Activated CD8-positive, alpha-beta T cell treated with anti-CD3 and anti-CD28 coated beads, Interleukin-2, amount 10 ng/mL, durations not matched to agents 7 days and 5 days (primary cell): Measurements from ENCODE around the gene ATP4B. TPM values are rescaled to one million over a fixed set of nuclear protein-coding genes. Genes with fewer than 3 reads are reported as not detected.

Source experiments
- ATAC-seq: fragments of 150-1000 bp; cut with Tn5 transposase; one replicate; pipeline ENCODE4 v1.10.0; 2021; ENCODE audit warnings: moderate library complexity
- CTCF ChIA-PET: fragments of 350-600 bp; sonication (Branson Sonifier 250); formaldehyde crosslinking; loops from one replicate; lab custom pipeline; 2021; ENCODE audit warnings: antibody characterized with exemption; lab: Charles Lee
- POLR2A ChIA-PET: fragments of 350-600 bp; sonication (Branson Sonifier 250); formaldehyde crosslinking; loops from one replicate; lab custom pipeline; 2021; ENCODE audit warnings: antibody characterized with exemption; lab: Charles Lee
- DNase-seq: peaks from one replicate; pipeline ENCODE4 v3.0.0-alpha.2; 2020
- H3K27ac Mint-ChIP-seq: one replicate; pipeline ENCODE4 v1.8.0; 2021; ENCODE audit warnings: mild to moderate bottlenecking, mixed read lengths
- H3K27me3 Mint-ChIP-seq: one replicate; pipeline ENCODE4 v1.8.0; 2021; ENCODE audit warnings: low read depth, mixed read lengths
- H3K36me3 Mint-ChIP-seq: one replicate; pipeline ENCODE4 v1.8.0; 2021; ENCODE audit warnings: low read depth, mixed read lengths
- H3K4me1 Mint-ChIP-seq: one replicate; pipeline ENCODE4 v1.8.0; 2021; ENCODE audit warnings: low read depth, mixed read lengths
- H3K4me3 Mint-ChIP-seq: one replicate; pipeline ENCODE4 v1.8.0; 2021; ENCODE audit warnings: mild to moderate bottlenecking, mixed read lengths
- H3K9me3 Mint-ChIP-seq: one replicate; pipeline ENCODE4 v1.8.0; 2022; ENCODE audit warnings: mixed read lengths; ENCODE audit not compliant: insufficient read depth
- total RNA-seq, 2 experiments: library from RNA; stranded (reverse); gene quantifications; one replicate each; pipeline ENCODE4 v1.2.3, GENCODE V29; 2021

The ATP4B gene
- total RNA-seq, 2 experiments from 2014 or later, result not detected

- peaks cover 17% of the 10 kb centered on the region for H3K36me3 Mint-ChIP-seq
- ATAC-seq (peak; percentile 55), DNase-seq (no peak)
- CTCF ChIA-PET, result interaction anchor here (1.0 kb wide), 1 partner anchor 10 kb away, joined by 3 read pairs; no protein-coding TSS in a partner anchor
- H3K4me1 Mint-ChIP-seq, result peaks cover 18% of the 10 kb centered on the region
- POLR2A ChIA-PET, result no interaction called here
- no peak overlapping the region for H3K4me3 Mint-ChIP-seq
- no peaks in the 10 kb centered on the region for H3K27me3 Mint-ChIP-seq
- H3K9me3 Mint-ChIP-seq, result no peaks in the 10 kb centered on the region
- H3K27ac Mint-ChIP-seq, result peak overlapping the region; percentile 13
Measured at GRCh38 chr13:113646921-113647340, 11.1 kb downstream of the ATP4B start.

GRCh38 chr13:113646376-113646775 lies 11.6 kb downstream of the ATP4B start:
- Mint-ChIP-seq H3K9me3 (no peaks in the 10 kb centered on the region), H3K4me3 (no peak overlapping the region), H3K4me1 (peaks cover 18% of the 10 kb centered on the region), H3K27me3 (no peaks in the 10 kb centered on the region), H3K27ac (peak overlapping the region; percentile 13), H3K36me3 (peaks cover 22% of the 10 kb centered on the region)
- ChIA-PET POLR2A (interaction anchor here (0.6 kb wide), 1 partner anchor 307 kb away, joined by 3 read pairs; no protein-coding TSS in a partner anchor), CTCF (interaction anchor here (1.0 kb wide), 1 partner anchor 9 kb away, joined by 3 read pairs; no protein-coding TSS in a partner anchor)
- ATAC-seq (no peak), DNase-seq (no peak)

GRCh38 chr13:113645329-113645728 lies 12.7 kb downstream of the ATP4B start:
- ATAC-seq (no peak), DNase-seq (no peak)
- H3K4me3 Mint-ChIP-seq, result no peak overlapping the region
- H3K27ac Mint-ChIP-seq, result no peak overlapping the region
- no peaks in the 10 kb centered on the region for H3K27me3 Mint-ChIP-seq
- ChIA-PET POLR2A (no interaction called here), CTCF (no interaction called here)
- peaks cover 29% of the 10 kb centered on the region for H3K36me3 Mint-ChIP-seq
- no peaks in the 10 kb centered on the region for H3K9me3 Mint-ChIP-seq
- peaks cover 18% of the 10 kb centered on the region for H3K4me1 Mint-ChIP-seq

- POLR2A ChIA-PET, result no interaction called here
- Mint-ChIP-seq H3K9me3 (no peaks in the 10 kb centered on the region), H3K36me3 (peaks cover 34% of the 10 kb centered on the region), H3K27ac (no peak overlapping the region), H3K27me3 (no peaks in the 10 kb centered on the region), H3K4me3 (no peak overlapping the region), H3K4me1 (peaks cover 18% of the 10 kb centered on the region)
- CTCF ChIA-PET, result no interaction called here
- ATAC-seq, result no peak
- no peak for DNase-seq
Measured at GRCh38 chr13:113644800-113645199, 13.2 kb downstream of the ATP4B start.

- H3K9me3 Mint-ChIP-seq, result no peaks in the 10 kb centered on the region
Measured at GRCh38 chr13:113643593-113643992, 14.4 kb downstream of the ATP4B start.

GRCh38 chr13:113642563-113642962 lies 15.4 kb downstream of the ATP4B start:
- Mint-ChIP-seq H3K4me1 (peaks cover 18% of the 10 kb centered on the region), H3K9me3 (no peaks in the 10 kb centered on the region), H3K27ac (no peak overlapping the region), H3K36me3 (peaks cover 52% of the 10 kb centered on the region), H3K4me3 (no peak overlapping the region), H3K27me3 (no peaks in the 10 kb centered on the region)
- DNase-seq (no peak), ATAC-seq (no peak)
- POLR2A ChIA-PET, result interaction anchor here (0.6 kb wide), 1 partner anchor 65 kb away, joined by 3 read pairs; no protein-coding TSS in a partner anchor
- CTCF ChIA-PET, result no interaction called here

More at GRCh38 chr13:113643593-113643992, 14.4 kb downstream of the ATP4B start:
- no peak for ATAC-seq
- DNase-seq, result no peak
- Mint-ChIP-seq H3K4me1 (peaks cover 18% of the 10 kb centered on the region), H3K4me3 (no peak overlapping the region), H3K27ac (no peak overlapping the region), H3K36me3 (peaks cover 43% of the 10 kb centered on the region), H3K27me3 (no peaks in the 10 kb centered on the region)
- ChIA-PET POLR2A (no interaction called here), CTCF (no interaction called here)

- Mint-ChIP-seq H3K27me3 (no peaks in the 10 kb centered on the region), H3K4me3 (no peak overlapping the region), H3K4me1 (peaks cover 10% of the 10 kb centered on the region), H3K36me3 (peaks cover 59% of the 10 kb centered on the region), H3K9me3 (no peaks in the 10 kb centered on the region), H3K27ac (no peak overlapping the region)
- ChIA-PET CTCF (no interaction called here), POLR2A (no interaction called here)
- ATAC-seq, result no peak
- no peak for DNase-seq
Measured at GRCh38 chr13:113641426-113641825, 16.6 kb downstream of the ATP4B start.

- ATAC-seq (no peak), DNase-seq (no peak)
- H3K27ac Mint-ChIP-seq, result no peak overlapping the region
- peaks cover 66% of the 10 kb centered on the region for H3K36me3 Mint-ChIP-seq
- H3K4me1 Mint-ChIP-seq, result peaks cover under 1% of the 10 kb centered on the region
- H3K4me3 Mint-ChIP-seq, result no peak overlapping the region
- H3K27me3 Mint-ChIP-seq, result no peaks in the 10 kb centered on the region
- ChIA-PET POLR2A (no interaction called here), CTCF (no interaction called here)
- H3K9me3 Mint-ChIP-seq, result no peaks in the 10 kb centered on the region
Measured at GRCh38 chr13:113639616-113640262, 18.3 kb downstream of the ATP4B start.

- ChIA-PET POLR2A (no interaction called here), CTCF (no interaction called here)
- Mint-ChIP-seq H3K27me3 (no peaks in the 10 kb centered on the region), H3K4me3 (no peak overlapping the region), H3K4me1 (peaks cover 10% of the 10 kb centered on the region), H3K27ac (no peak overlapping the region), H3K36me3 (peaks cover 75% of the 10 kb centered on the region), H3K9me3 (no peaks in the 10 kb centered on the region)
- DNase-seq (no peak), ATAC-seq (no peak)
Measured at GRCh38 chr13:113638806-113639205, 19.2 kb downstream of the ATP4B start.

- Mint-ChIP-seq H3K9me3 (no peaks in the 10 kb centered on the region), H3K4me3 (no peak overlapping the region), H3K4me1 (peaks cover 15% of the 10 kb centered on the region), H3K27ac (no peak overlapping the region), H3K27me3 (no peaks in the 10 kb centered on the region), H3K36me3 (peaks cover 78% of the 10 kb centered on the region)
- ATAC-seq (no peak), DNase-seq (no peak)
- ChIA-PET POLR2A (no interaction called here), CTCF (no interaction called here)
Measured at GRCh38 chr13:113638173-113638746, 19.7 kb downstream of the ATP4B start.

- H3K4me3 Mint-ChIP-seq, result no peak overlapping the region
- ATAC-seq, result no peak
- ChIA-PET CTCF (interaction anchor here (0.7 kb wide), 1 partner anchor 9 kb away, joined by 3 read pairs; no protein-coding TSS in a partner anchor), POLR2A (no interaction called here)
- H3K27ac Mint-ChIP-seq, result no peak overlapping the region
- DNase-seq, result no peak
- peaks cover 82% of the 10 kb centered on the region for H3K36me3 Mint-ChIP-seq
- no peaks in the 10 kb centered on the region for H3K9me3 Mint-ChIP-seq
- peaks cover 21% of the 10 kb centered on the region for H3K4me1 Mint-ChIP-seq
- H3K27me3 Mint-ChIP-seq, result no peaks in the 10 kb centered on the region
Measured at GRCh38 chr13:113637262-113638160, 20.5 kb downstream of the ATP4B start.
